Measurements from ENCODE around the gene SHROOM3.

Gene SHROOM3

GRCh38 chr4:76434901-76435527 is at the start of gene SHROOM3:
SHROOM3 (plus strand) TSS chr4:76435229; CDS start chr4:76436053, 824 bp downstream.
- peak within 1 kb of the TSS; percentile 54 to 86 (median 76) for H3K27ac Mint-ChIP-seq
- peaks cover 5% of the 10 kb centered on the region for H3K27me3 Mint-ChIP-seq (ENCODE audit: low read depth)
- H3K9me3 Mint-ChIP-seq: no peaks in the 10 kb centered on the region
- peaks cover 15% of the 10 kb centered on the region for H3K4me1 Mint-ChIP-seq
- H3K4me3 Mint-ChIP-seq: peak within 1 kb of the TSS; percentile 73 to 83 (median 83)
- TF ChIP-seq, protein P1, sequence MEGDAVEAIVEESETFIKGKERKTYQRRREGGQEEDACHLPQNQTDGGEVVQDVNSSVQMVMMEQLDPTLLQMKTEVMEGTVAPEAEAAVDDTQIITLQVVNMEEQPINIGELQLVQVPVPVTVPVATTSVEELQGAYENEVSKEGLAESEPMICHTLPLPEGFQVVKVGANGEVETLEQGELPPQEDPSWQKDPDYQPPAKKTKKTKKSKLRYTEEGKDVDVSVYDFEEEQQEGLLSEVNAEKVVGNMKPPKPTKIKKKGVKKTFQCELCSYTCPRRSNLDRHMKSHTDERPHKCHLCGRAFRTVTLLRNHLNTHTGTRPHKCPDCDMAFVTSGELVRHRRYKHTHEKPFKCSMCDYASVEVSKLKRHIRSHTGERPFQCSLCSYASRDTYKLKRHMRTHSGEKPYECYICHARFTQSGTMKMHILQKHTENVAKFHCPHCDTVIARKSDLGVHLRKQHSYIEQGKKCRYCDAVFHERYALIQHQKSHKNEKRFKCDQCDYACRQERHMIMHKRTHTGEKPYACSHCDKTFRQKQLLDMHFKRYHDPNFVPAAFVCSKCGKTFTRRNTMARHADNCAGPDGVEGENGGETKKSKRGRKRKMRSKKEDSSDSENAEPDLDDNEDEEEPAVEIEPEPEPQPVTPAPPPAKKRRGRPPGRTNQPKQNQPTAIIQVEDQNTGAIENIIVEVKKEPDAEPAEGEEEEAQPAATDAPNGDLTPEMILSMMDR (IDR thresholded peaks at IDR 0.05; ENCODE audit: unreplicated experiment in 3 of 3): no peak
- no peaks in the 10 kb centered on the region for H3K36me3 Mint-ChIP-seq (ENCODE audit: low read depth)

GRCh38 chr4:76385974-76386373 is 49.1 kb upstream of the SHROOM3 start:
- Mint-ChIP-seq H3K27me3 (ENCODE audit: low read depth) (no peaks in the 10 kb centered on the region), H3K9me3 (peaks cover 41% of the 10 kb centered on the region), H3K27ac (no peak overlapping the region), H3K4me1 (no peaks in the 10 kb centered on the region), H3K36me3 (ENCODE audit: low read depth) (peaks cover 2% of the 10 kb centered on the region), H3K4me3 (no peak overlapping the region)
- TF ChIP-seq, protein P1 (IDR thresholded peaks at IDR 0.05; ENCODE audit: unreplicated experiment in 3 of 3): no peak

- H3K27ac Mint-ChIP-seq: no peak overlapping the region
- H3K4me1 Mint-ChIP-seq: no peaks in the 10 kb centered on the region
- no peak overlapping the region for H3K4me3 Mint-ChIP-seq
- no peaks in the 10 kb centered on the region for H3K27me3 Mint-ChIP-seq (ENCODE audit: low read depth)
- peaks cover 43% of the 10 kb centered on the region for H3K9me3 Mint-ChIP-seq
- no peaks in the 10 kb centered on the region for H3K36me3 Mint-ChIP-seq (ENCODE audit: low read depth)
- TF ChIP-seq, protein P1 (IDR thresholded peaks at IDR 0.05; ENCODE audit: unreplicated experiment in 3 of 3): no peak
Observed at GRCh38 chr4:76386566-76387305, 48.3 kb upstream of the SHROOM3 start.

- Mint-ChIP-seq H3K36me3 (ENCODE audit: low read depth) (no peaks in the 10 kb centered on the region), H3K4me1 (no peaks in the 10 kb centered on the region), H3K9me3 (peaks cover 52% of the 10 kb centered on the region), H3K27ac (no peak overlapping the region), H3K27me3 (ENCODE audit: low read depth) (no peaks in the 10 kb centered on the region), H3K4me3 (no peak overlapping the region)
- TF ChIP-seq, protein P1 (IDR thresholded peaks at IDR 0.05; ENCODE audit: unreplicated experiment in 3 of 3): no peak
Observed at GRCh38 chr4:76388160-76388908, 46.7 kb upstream of the SHROOM3 start.

DNA sequence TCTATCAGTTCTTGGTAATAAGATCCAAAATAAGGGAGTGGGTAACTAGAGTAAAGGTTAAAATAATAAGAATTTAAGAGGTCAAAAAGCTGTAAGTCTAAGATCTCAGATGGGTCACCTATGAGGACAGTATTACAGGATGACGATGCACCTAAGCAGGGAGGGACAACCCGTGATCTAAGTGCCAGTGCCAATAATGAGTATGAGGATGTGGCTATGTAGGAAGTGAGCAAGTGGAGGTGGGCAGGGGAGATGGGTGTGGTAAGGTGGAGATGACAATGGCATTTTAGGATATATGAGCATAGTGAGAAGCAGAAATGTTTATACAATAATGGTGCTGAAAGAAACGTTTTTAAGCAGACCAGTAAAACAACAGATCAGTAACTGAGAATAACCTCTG is 33.4 kb upstream of the SHROOM3 start:
- Mint-ChIP-seq H3K4me1 (no peaks in the 10 kb centered on the region), H3K36me3 (ENCODE audit: low read depth) (no peaks in the 10 kb centered on the region), H3K4me3 (no peak overlapping the region), H3K27me3 (ENCODE audit: low read depth) (no peaks in the 10 kb centered on the region), H3K27ac (no peak overlapping the region), H3K9me3 (no peaks in the 10 kb centered on the region)
- TF ChIP-seq, protein P1 (IDR thresholded peaks at IDR 0.05; ENCODE audit: unreplicated experiment in 3 of 3): no peak

All from nephron (organoid).